HEK293 (cell line): ENCODE measurements around the gene GOLGA3.

Source experiments
- CTCF ChIA-PET: fragments of 350-600 bp; formaldehyde crosslinking; extraction: SDS; loops from one replicate; lab custom pipeline; 2021; ENCODE audit warnings: antibody characterized with exemption; lab: Yijun Ruan, JAX
- POLR2A ChIA-PET: fragments of 300-600 bp; formaldehyde crosslinking; extraction: SDS; loops from one replicate; lab custom pipeline; 2020; ENCODE audit warnings: antibody characterized with exemption, inconsistent platforms; lab: Yijun Ruan, JAX
- H3K27ac ChIP-seq: fragments of 200-500 bp; sonication (Bioruptor generic); 2 replicates; pipeline ENCODE4 v1.5.1; 2014; ENCODE audit warnings: low read depth, low read length, control low read depth, inconsistent platforms; ENCODE audit errors: extremely low read depth
- H3K36me3 ChIP-seq, 2 experiments: fragments of 200-500 bp in 1 of 2; sonication (Bioruptor generic) in 1 of 2; 1 replicate in 1 of 2; 2 replicates in 1 of 2; pipeline ENCODE4 v1.5.1; 2014 to 2017; ENCODE audit warnings: inconsistent platforms in 2 of 2, low read length in 2 of 2; ENCODE audit not compliant: control insufficient read depth in 2 of 2, insufficient read depth in 1 of 2
- H3K4me1 ChIP-seq: fragments of 200-500 bp; sonication (Bioruptor generic); 2 replicates; pipeline ENCODE4 v1.5.1; 2014; ENCODE audit warnings: mild to moderate bottlenecking, low read length, inconsistent platforms; ENCODE audit not compliant: control insufficient read depth, insufficient read depth
- H3K4me3 ChIP-seq: 2 replicates; pipeline ENCODE4 v1.5.1; 2011; ENCODE audit warnings: low read depth, mild to moderate bottlenecking, control low read depth, low read length, moderate library complexity
- H3K9me3 ChIP-seq: fragments of 200-500 bp; sonication (Bioruptor generic); 2 replicates; pipeline ENCODE4 v1.5.1; 2014; ENCODE audit warnings: low read depth, low read length, inconsistent platforms; ENCODE audit not compliant: control insufficient read depth, insufficient read depth
- PRDM10 ChIP-seq: fragments of 450-650 bp; formaldehyde crosslinking; IDR thresholded peaks from 2 replicates; pipeline ENCODE4 v1.5.1; 2016; ENCODE audit warnings: missing biosample characterization, missing genetic modification characterization
- PRDM2 ChIP-seq: fragments of 450-650 bp; formaldehyde crosslinking; IDR thresholded peaks from 2 replicates; pipeline ENCODE4 v1.5.1; 2016; ENCODE audit warnings: missing biosample characterization, missing genetic modification characterization, borderline replicate concordance
- TCF7L2 ChIP-seq: IDR thresholded peaks from 2 replicates; pipeline ENCODE4 v1.6.1; 2011; ENCODE audit warnings: low read depth, mild to moderate bottlenecking, inconsistent platforms, low read length, moderate library complexity, borderline replicate concordance
- TRIM28 ChIP-seq: IDR thresholded peaks from 2 replicates; pipeline ENCODE4 v1.6.1; 2011; ENCODE audit warnings: low read length, control low read depth, borderline replicate concordance
- ZFP3 ChIP-seq: fragments of 450-650 bp; formaldehyde crosslinking; IDR thresholded peaks from 2 replicates; pipeline ENCODE4 v1.5.1; 2016; ENCODE audit warnings: low read depth, missing biosample characterization, missing genetic modification characterization
- ZNF132 ChIP-seq: fragments of 450-650 bp; formaldehyde crosslinking; IDR thresholded peaks from 2 replicates; pipeline ENCODE4 v1.5.1; 2017; ENCODE audit warnings: missing biosample characterization, missing genetic modification characterization, borderline replicate concordance
- ZNF140 ChIP-seq: fragments of 450-650 bp; formaldehyde crosslinking; IDR thresholded peaks from 2 replicates; pipeline ENCODE4 v1.5.1; 2016; ENCODE audit warnings: missing biosample characterization, missing genetic modification characterization
- ZNF169 ChIP-seq: fragments of 450-650 bp; formaldehyde crosslinking; IDR thresholded peaks from 2 replicates; pipeline ENCODE4 v1.5.1; 2016; ENCODE audit warnings: missing biosample characterization, missing genetic modification characterization
- ZNF366 ChIP-seq: fragments of 450-650 bp; formaldehyde crosslinking; conservative IDR thresholded peaks from 2 replicates; pipeline ENCODE4 v1.5.1; 2016; ENCODE audit warnings: missing biosample characterization, missing genetic modification characterization
- ZNF398 ChIP-seq: fragments of 450-650 bp; formaldehyde crosslinking; IDR thresholded peaks from 2 replicates; pipeline ENCODE4 v1.5.1; 2017; ENCODE audit warnings: missing biosample characterization, missing genetic modification characterization
- ZNF510 ChIP-seq: fragments of 450-650 bp; formaldehyde crosslinking; IDR thresholded peaks from 2 replicates; pipeline ENCODE4 v1.5.1; 2018; ENCODE audit warnings: mild to moderate bottlenecking, missing genetic modification characterization, missing biosample characterization; ENCODE audit not compliant: insufficient replicate concordance
- ZNF544 ChIP-seq: fragments of 450-650 bp; formaldehyde crosslinking; IDR thresholded peaks from 2 replicates; pipeline ENCODE4 v1.5.0; 2017; ENCODE audit warnings: missing biosample characterization, missing genetic modification characterization
- ZNF561 ChIP-seq: fragments of 450-650 bp; IDR thresholded peaks from 2 replicates; pipeline ENCODE4 v1.5.1; 2018; ENCODE audit warnings: missing biosample characterization, missing genetic modification characterization, borderline replicate concordance
- ZNF610 ChIP-seq: fragments of 450-650 bp; formaldehyde crosslinking; IDR thresholded peaks from 2 replicates; pipeline ENCODE4 v1.5.1; 2016; ENCODE audit warnings: missing biosample characterization, missing genetic modification characterization, borderline replicate concordance
- ZNF791 ChIP-seq: fragments of 450-650 bp; formaldehyde crosslinking; IDR thresholded peaks from 2 replicates; pipeline ENCODE4 v1.5.1; 2016; ENCODE audit warnings: missing biosample characterization, missing genetic modification characterization
- TF ChIP-seq, protein P1 (sequence below): fragments of 450-650 bp; formaldehyde crosslinking; IDR thresholded peaks from 2 replicates; pipeline ENCODE4 v1.5.1; 2016; ENCODE audit warnings: missing biosample characterization, missing genetic modification characterization
- TF ChIP-seq, protein P2 (sequence below): fragments of 450-650 bp; IDR thresholded peaks from 2 replicates; pipeline ENCODE4 v1.5.1; 2018; ENCODE audit warnings: missing biosample characterization, mild to moderate bottlenecking, missing genetic modification characterization

GOLGA3 gene

GRCh38 chr12:132729541-132730320 lies 98.9 kb downstream of the GOLGA3 start:
- no peaks in the 10 kb centered on the region for H3K9me3 ChIP-seq
- no peak overlapping the region for H3K4me3 ChIP-seq
- H3K27ac ChIP-seq = no peak overlapping the region
- TF ChIP-seq ZFP3 (tag by site-specific recombination) = no peak
- TF ChIP-seq ZNF791 (tag by site-specific recombination) = no peak
- TF ChIP-seq, protein P1, sequence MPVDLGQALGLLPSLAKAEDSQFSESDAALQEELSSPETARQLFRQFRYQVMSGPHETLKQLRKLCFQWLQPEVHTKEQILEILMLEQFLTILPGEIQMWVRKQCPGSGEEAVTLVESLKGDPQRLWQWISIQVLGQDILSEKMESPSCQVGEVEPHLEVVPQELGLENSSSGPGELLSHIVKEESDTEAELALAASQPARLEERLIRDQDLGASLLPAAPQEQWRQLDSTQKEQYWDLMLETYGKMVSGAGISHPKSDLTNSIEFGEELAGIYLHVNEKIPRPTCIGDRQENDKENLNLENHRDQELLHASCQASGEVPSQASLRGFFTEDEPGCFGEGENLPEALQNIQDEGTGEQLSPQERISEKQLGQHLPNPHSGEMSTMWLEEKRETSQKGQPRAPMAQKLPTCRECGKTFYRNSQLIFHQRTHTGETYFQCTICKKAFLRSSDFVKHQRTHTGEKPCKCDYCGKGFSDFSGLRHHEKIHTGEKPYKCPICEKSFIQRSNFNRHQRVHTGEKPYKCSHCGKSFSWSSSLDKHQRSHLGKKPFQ (tag by site-specific recombination) = no peak
- TF ChIP-seq ZNF510 = no peak
- TF ChIP-seq ZNF561 (tag by site-specific recombination) = 0 out of 2 replicates have a peak, but pooled peaks have one; percentile 35
- no peak for TF ChIP-seq ZNF140 (tag by site-specific recombination)
- ChIA-PET POLR2A (interaction anchor here (0.6 kb wide), 1 partner anchor 12 kb away, joined by 6 read pairs; no protein-coding TSS in a partner anchor), CTCF (interaction anchor here (0.6 to 0.8 kb wide), 2 partner anchors 10 to 13 kb away, joined by 4 to 6 read pairs; no protein-coding TSS in a partner anchor)
- no peaks in the 10 kb centered on the region for H3K4me1 ChIP-seq
- peaks cover 35 to 96% of the 10 kb centered on the region in 2 experiments for H3K36me3 ChIP-seq

GRCh38 chr12:132728502-132728901 lies 100.2 kb downstream of the GOLGA3 start:
- no peak overlapping the region for H3K27ac ChIP-seq
- H3K9me3 ChIP-seq = no peaks in the 10 kb centered on the region
- no peaks in the 10 kb centered on the region for H3K4me1 ChIP-seq
- ChIA-PET POLR2A (no interaction called here), CTCF (no interaction called here)
- H3K36me3 ChIP-seq = peaks cover 33 to 96% of the 10 kb centered on the region in 2 experiments
- no peak overlapping the region for H3K4me3 ChIP-seq
- TF ChIP-seq, protein P2, sequence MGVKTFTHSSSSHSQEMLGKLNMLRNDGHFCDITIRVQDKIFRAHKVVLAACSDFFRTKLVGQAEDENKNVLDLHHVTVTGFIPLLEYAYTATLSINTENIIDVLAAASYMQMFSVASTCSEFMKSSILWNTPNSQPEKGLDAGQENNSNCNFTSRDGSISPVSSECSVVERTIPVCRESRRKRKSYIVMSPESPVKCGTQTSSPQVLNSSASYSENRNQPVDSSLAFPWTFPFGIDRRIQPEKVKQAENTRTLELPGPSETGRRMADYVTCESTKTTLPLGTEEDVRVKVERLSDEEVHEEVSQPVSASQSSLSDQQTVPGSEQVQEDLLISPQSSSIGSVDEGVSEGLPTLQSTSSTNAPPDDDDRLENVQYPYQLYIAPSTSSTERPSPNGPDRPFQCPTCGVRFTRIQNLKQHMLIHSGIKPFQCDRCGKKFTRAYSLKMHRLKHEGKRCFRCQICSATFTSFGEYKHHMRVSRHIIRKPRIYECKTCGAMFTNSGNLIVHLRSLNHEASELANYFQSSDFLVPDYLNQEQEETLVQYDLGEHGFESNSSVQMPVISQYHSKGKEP = no peak
- TF ChIP-seq PRDM2 (tag by site-specific recombination) (no peak), TRIM28 (no peak), ZNF610 (no peak), PRDM10 (no peak), ZNF561 (tag by site-specific recombination) (no peak), ZNF169 (tag by site-specific recombination) (no peak), TCF7L2 (no peak), ZNF366 (tag by site-specific recombination) (no peak), ZNF398 (no peak), ZNF544 (tag by site-specific recombination) (no peak), ZNF132 (tag by site-specific recombination) (no peak)
